Measurements from ENCODE around the gene ANKRD27.
A peak's percentile ranks its signal among the peaks of the same experiment; 100 is the strongest.

Gene ANKRD27

GRCh38 chr19:32570081-32570785, 104.7 kb downstream of the ANKRD27 start (continued):
- TF ChIP-seq ZNF311 (tag by site-specific recombination; IDR thresholded peaks at IDR 0.05; ENCODE audit: borderline replicate concordance) (no peak), REPIN1 (tag by site-specific recombination; IDR thresholded peaks at IDR 0.05; ENCODE audit: low read depth) (no peak), SCRT2 (tag by site-specific recombination; IDR thresholded peaks at IDR 0.05) (0 out of 2 replicates have a peak, but pooled peaks have one; percentile 34), WT1 (tag by site-specific recombination; IDR thresholded peaks at IDR 0.05) (no peak), KLF10 (tag by site-specific recombination; IDR thresholded peaks at IDR 0.05) (no peak), ZNF837 (tag by site-specific recombination; IDR thresholded peaks at IDR 0.05) (no peak), KLF17 (tag by site-specific recombination; IDR thresholded peaks at IDR 0.05) (peak; percentile 17; the same call in 1 of the 2 replicates), ZNF292 (tag by site-specific recombination; IDR thresholded peaks at IDR 0.05; ENCODE audit: borderline replicate concordance, low read depth) (no peak), ZNF610 (tag by site-specific recombination; IDR thresholded peaks at IDR 0.05; ENCODE audit: borderline replicate concordance) (no peak), ZNF776 (tag by site-specific recombination; IDR thresholded peaks at IDR 0.05; ENCODE audit: borderline replicate concordance) (no peak), ZNF274 (IDR thresholded peaks at IDR 0.05; ENCODE audit: low read length) (no peak), ZNF274 (tag by site-specific recombination; IDR thresholded peaks at IDR 0.05; ENCODE audit: borderline replicate concordance) (no peak), OSR2 (tag by site-specific recombination; IDR thresholded peaks at IDR 0.05) (no peak), ZNF2 (tag by site-specific recombination; IDR thresholded peaks at IDR 0.05) (peak; percentile 84), ZNF473 (tag by site-specific recombination; IDR thresholded peaks at IDR 0.05) (no peak), ZNF138 (tag by site-specific recombination; IDR thresholded peaks at IDR 0.05; ENCODE audit: borderline replicate concordance) (no peak), PRDM1 (tag by site-specific recombination; IDR thresholded peaks at IDR 0.05) (peak; percentile 81), PRDM10 (tag by site-specific recombination; IDR thresholded peaks at IDR 0.05) (no peak), ZNF449 (tag by site-specific recombination; IDR thresholded peaks at IDR 0.05) (no peak), ZNF558 (tag by site-specific recombination; IDR thresholded peaks at IDR 0.05) (no peak), ZNF624 (tag by site-specific recombination; IDR thresholded peaks at IDR 0.05) (no peak), ZNF544 (tag by site-specific recombination; IDR thresholded peaks at IDR 0.05) (no peak)
- TF ChIP-seq, protein P1, sequence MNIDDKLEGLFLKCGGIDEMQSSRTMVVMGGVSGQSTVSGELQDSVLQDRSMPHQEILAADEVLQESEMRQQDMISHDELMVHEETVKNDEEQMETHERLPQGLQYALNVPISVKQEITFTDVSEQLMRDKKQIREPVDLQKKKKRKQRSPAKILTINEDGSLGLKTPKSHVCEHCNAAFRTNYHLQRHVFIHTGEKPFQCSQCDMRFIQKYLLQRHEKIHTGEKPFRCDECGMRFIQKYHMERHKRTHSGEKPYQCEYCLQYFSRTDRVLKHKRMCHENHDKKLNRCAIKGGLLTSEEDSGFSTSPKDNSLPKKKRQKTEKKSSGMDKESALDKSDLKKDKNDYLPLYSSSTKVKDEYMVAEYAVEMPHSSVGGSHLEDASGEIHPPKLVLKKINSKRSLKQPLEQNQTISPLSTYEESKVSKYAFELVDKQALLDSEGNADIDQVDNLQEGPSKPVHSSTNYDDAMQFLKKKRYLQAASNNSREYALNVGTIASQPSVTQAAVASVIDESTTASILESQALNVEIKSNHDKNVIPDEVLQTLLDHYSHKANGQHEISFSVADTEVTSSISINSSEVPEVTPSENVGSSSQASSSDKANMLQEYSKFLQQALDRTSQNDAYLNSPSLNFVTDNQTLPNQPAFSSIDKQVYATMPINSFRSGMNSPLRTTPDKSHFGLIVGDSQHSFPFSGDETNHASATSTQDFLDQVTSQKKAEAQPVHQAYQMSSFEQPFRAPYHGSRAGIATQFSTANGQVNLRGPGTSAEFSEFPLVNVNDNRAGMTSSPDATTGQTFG (tag by site-specific recombination; IDR thresholded peaks at IDR 0.05; ENCODE audit: borderline replicate concordance) = no peak
- TF ChIP-seq, protein P2, sequence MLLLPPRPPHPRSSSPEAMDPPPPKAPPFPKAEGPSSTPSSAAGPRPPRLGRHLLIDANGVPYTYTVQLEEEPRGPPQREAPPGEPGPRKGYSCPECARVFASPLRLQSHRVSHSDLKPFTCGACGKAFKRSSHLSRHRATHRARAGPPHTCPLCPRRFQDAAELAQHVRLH (tag by site-specific recombination; IDR thresholded peaks at IDR 0.05) = no peak

All from HEK293 (cell line).